ENCODE results near the gene PSTPIP2. TPM values are rescaled to one million over a fixed set of nuclear protein-coding genes. Genes with fewer than 3 reads are reported as not detected.
A peak's percentile ranks its signal among the peaks of the same experiment; 100 is the strongest.

Gene PSTPIP2
- total and polyA plus RNA-seq, 9 of the 15 experiments (the other 6 are each of a cell fraction or from before 2014, with no cell fraction given) = 14.0 to 45.7 (median 27.1) TPM

- TF ChIP-seq ZMIZ1 (IDR thresholded peaks at IDR 0.05; ENCODE audit: low read depth in 2 of 2, low read length in 2 of 2) = peak in 1 of 2 experiments; percentile 76; a peak in 1 of 4 replicates
- TF ChIP-seq ARNT (IDR thresholded peaks at IDR 0.05) = 0 out of 4 replicates have a peak, but pooled peaks of 1 of the 2 experiments have one; percentile 42
- TF ChIP-seq ZNF586 (CRISPR knock-in tag; conservative IDR thresholded peaks at IDR 0.05) = no peak
- 0 out of 4 replicates have a peak, but pooled peaks of 1 of the 2 experiments have one; percentile 13 for TF ChIP-seq FOXK2 (conservative IDR thresholded peaks at IDR 0.05 in 1 of 2, IDR thresholded peaks at IDR 0.05 in 1 of 2; ENCODE audit: low read depth in 2 of 2)
- no peak for TF ChIP-seq ZNF121 (CRISPR knock-in tag; conservative IDR thresholded peaks at IDR 0.05)
- TF ChIP-seq, protein P1, sequence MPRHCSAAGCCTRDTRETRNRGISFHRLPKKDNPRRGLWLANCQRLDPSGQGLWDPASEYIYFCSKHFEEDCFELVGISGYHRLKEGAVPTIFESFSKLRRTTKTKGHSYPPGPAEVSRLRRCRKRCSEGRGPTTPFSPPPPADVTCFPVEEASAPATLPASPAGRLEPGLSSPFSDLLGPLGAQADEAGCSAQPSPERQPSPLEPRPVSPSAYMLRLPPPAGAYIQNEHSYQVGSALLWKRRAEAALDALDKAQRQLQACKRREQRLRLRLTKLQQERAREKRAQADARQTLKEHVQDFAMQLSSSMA (CRISPR knock-in tag; IDR thresholded peaks at IDR 0.05) = no peak
- TF ChIP-seq PBX2 (CRISPR knock-in tag; IDR thresholded peaks at IDR 0.05; ENCODE audit: low read depth) = no peak
- no peak for TF ChIP-seq PBX2 (tag; conservative IDR thresholded peaks at IDR 0.05; ENCODE audit: low read depth)
- no peak for TF ChIP-seq ZNF23 (CRISPR knock-in tag; IDR thresholded peaks at IDR 0.05)
- TF ChIP-seq ZNF445 (CRISPR knock-in tag; IDR thresholded peaks at IDR 0.05; ENCODE audit: low read depth) = no peak
- TF ChIP-seq MLLT1 (IDR thresholded peaks at IDR 0.05) = no peak
- TF ChIP-seq PHF21A (IDR thresholded peaks at IDR 0.05; ENCODE audit: borderline replicate concordance, low read depth) = no peak
- TF ChIP-seq ZNF282 (CRISPR knock-in tag; IDR thresholded peaks at IDR 0.05) = no peak
- TF ChIP-seq TCF7L2 (IDR thresholded peaks at IDR 0.05; ENCODE audit: low read depth, low read length) = no peak
- TF ChIP-seq MBD2 (IDR thresholded peaks at IDR 0.05; ENCODE audit: borderline replicate concordance, low read depth) = 0 out of 2 replicates have a peak, but pooled peaks have one; percentile 30
- TF ChIP-seq NCOA1 (IDR thresholded peaks at IDR 0.05; ENCODE audit: low read depth) = peak; percentile 40; the same call in 1 of the 2 replicates
- no peak for TF ChIP-seq ZFP1 (CRISPR knock-in tag; IDR thresholded peaks at IDR 0.05)
Observed at GRCh38 chr18:46060359-46060841, 11.7 kb downstream of the PSTPIP2 start (continued).
